ENCODE results near the gene CRIP2. TPM values are rescaled to one million over a fixed set of nuclear protein-coding genes. Genes with fewer than 3 reads are reported as not detected.

The CRIP2 gene
- total and polyA plus RNA-seq, 9 donors: 0.35 to 242 (median 47.8) TPM

- WGBS, 3 donors: 94 to 100% (median 98%) methylated on average over 5 to 9 of the region's 9 CpGs
Measured at GRCh38 chr14:105440992-105441391, 33.6 kb upstream of the CRIP2 start.

GRCh38 chr14:105442125-105442524 lies 32.5 kb upstream of the CRIP2 start:
- intact Hi-C loops (cut with DNase I): no loop called here
- Histone ChIP-seq H3K36me3 (no peaks in the 10 kb centered on the region), H3K27me3 (no peaks in the 10 kb centered on the region), H3K4me1 (ENCODE audit: insufficient read depth) (peaks cover 2% of the 10 kb centered on the region), H3K9me3 (no peaks in the 10 kb centered on the region), H3K4me3 (no peak overlapping the region), H3K27ac (no peak overlapping the region)
- WGBS, 3 donors: 68 to 70% (median 70%) methylated on average over 17 of the region's 17 CpGs
- DNase-seq: no peak
- TF ChIP-seq POLR2A (IDR thresholded peaks at IDR 0.05) (no peak), EP300 (IDR thresholded peaks at IDR 0.05) (no peak)
- TF ChIP-seq, protein P1, sequence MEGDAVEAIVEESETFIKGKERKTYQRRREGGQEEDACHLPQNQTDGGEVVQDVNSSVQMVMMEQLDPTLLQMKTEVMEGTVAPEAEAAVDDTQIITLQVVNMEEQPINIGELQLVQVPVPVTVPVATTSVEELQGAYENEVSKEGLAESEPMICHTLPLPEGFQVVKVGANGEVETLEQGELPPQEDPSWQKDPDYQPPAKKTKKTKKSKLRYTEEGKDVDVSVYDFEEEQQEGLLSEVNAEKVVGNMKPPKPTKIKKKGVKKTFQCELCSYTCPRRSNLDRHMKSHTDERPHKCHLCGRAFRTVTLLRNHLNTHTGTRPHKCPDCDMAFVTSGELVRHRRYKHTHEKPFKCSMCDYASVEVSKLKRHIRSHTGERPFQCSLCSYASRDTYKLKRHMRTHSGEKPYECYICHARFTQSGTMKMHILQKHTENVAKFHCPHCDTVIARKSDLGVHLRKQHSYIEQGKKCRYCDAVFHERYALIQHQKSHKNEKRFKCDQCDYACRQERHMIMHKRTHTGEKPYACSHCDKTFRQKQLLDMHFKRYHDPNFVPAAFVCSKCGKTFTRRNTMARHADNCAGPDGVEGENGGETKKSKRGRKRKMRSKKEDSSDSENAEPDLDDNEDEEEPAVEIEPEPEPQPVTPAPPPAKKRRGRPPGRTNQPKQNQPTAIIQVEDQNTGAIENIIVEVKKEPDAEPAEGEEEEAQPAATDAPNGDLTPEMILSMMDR (IDR thresholded peaks at IDR 0.05): no peak

More at GRCh38 chr14:105440992-105441391, 33.6 kb upstream of the CRIP2 start:
- DNase-seq: no peak
- intact Hi-C loops (cut with DNase I): no loop called here
- Histone ChIP-seq H3K9me3 (no peaks in the 10 kb centered on the region), H3K4me1 (ENCODE audit: insufficient read depth) (peaks cover 2% of the 10 kb centered on the region), H3K27me3 (no peaks in the 10 kb centered on the region), H3K36me3 (no peaks in the 10 kb centered on the region), H3K27ac (no peak overlapping the region), H3K4me3 (no peak overlapping the region)
- TF ChIP-seq EP300 (IDR thresholded peaks at IDR 0.05) (no peak), POLR2A (IDR thresholded peaks at IDR 0.05) (no peak)
- TF ChIP-seq, protein P1 (IDR thresholded peaks at IDR 0.05): no peak

- no peaks in the 10 kb centered on the region for H3K27me3 ChIP-seq
- no peaks in the 10 kb centered on the region for H3K9me3 ChIP-seq
- no peak overlapping the region for H3K27ac ChIP-seq
- H3K4me3 ChIP-seq: no peak overlapping the region
- 83 to 87% (median 85%) methylated on average over 12 of the region's 12 CpGs for WGBS, 3 donors
- H3K4me1 ChIP-seq (ENCODE audit: insufficient read depth): peaks cover 2% of the 10 kb centered on the region
- H3K36me3 ChIP-seq: no peaks in the 10 kb centered on the region
- TF ChIP-seq EP300 (IDR thresholded peaks at IDR 0.05): no peak
- TF ChIP-seq, protein P1 (IDR thresholded peaks at IDR 0.05): no peak
- TF ChIP-seq POLR2A (IDR thresholded peaks at IDR 0.05): no peak
- intact Hi-C loops (cut with DNase I): no loop called here
- no peak for DNase-seq
Measured at GRCh38 chr14:105442834-105443233, 31.8 kb upstream of the CRIP2 start.

DNA sequence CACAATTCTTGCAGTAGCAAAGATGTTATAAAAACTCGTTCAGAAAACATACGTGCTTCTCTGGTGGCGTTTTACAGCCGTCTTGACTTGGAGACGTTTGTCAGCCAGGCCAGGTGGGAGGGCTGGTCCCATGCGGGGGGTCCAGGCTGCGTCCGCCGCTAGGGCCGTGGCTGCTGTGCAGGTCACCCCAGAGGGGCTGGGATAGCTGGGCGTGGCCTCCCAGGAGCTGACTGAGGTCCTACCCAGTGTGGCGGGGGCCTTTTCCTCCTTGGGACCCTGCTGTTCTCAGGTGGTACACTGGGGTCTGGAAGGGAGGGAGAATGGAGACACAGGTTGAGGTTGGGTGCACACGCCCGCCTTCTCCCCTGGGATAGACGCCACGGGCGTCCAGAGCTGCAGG lies 29.8 kb upstream of the CRIP2 start:
- no peaks in the 10 kb centered on the region for H3K27me3 ChIP-seq
- H3K9me3 ChIP-seq: no peaks in the 10 kb centered on the region
- no peak for DNase-seq
- H3K36me3 ChIP-seq: no peaks in the 10 kb centered on the region
- no peak overlapping the region for H3K27ac ChIP-seq
- TF ChIP-seq, protein P1 (IDR thresholded peaks at IDR 0.05): no peak
- no peak for TF ChIP-seq EP300 (IDR thresholded peaks at IDR 0.05)
- 76 to 85% (median 85%) methylated on average over 17 of the region's 17 CpGs for WGBS, 3 donors
- H3K4me3 ChIP-seq: no peak overlapping the region
- peaks cover 2% of the 10 kb centered on the region for H3K4me1 ChIP-seq (ENCODE audit: insufficient read depth)
- intact Hi-C loops (cut with DNase I): no loop called here

Data from ovary (tissue), 9 donors.